GM20431 (cell line): ENCODE measurements around the gene TBC1D3G.
"Not testable (repeated sequence)": the region's sequence is repeated elsewhere in the genome, so short reads cannot be mapped to it uniquely, and the experiment has no call there.

Experiments
- in situ Hi-C: fragments of 300-500 bp; cut with MseI, MboI; formaldehyde crosslinking; loops from one replicate; pipeline ENCODE4 v1.15.0; 2020; ENCODE audit warnings: low sequenced_read_pairs; ENCODE audit not compliant: unreplicated experiment

The TBC1D3G gene

DNA sequence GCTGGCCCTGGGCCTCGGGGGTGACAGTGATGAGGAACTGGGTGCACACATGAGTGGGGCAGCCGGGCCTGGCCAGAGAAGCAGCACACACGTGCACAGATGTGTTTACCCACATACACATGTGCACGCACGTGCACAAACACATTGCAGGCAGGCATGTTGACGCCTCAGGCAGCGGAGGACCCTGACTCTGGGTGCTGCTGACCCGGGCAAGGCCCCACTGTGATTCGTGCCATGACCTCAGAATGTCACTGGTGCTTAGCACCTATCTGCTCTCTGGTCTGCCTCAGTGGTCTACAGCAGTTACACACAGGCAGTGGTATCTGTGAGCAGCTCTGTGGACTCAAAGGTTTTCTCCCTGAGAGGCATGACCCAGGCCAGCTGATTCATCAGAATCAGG, at the start of gene TBC1D3G:
TSS of gene TBC1D3G (plus strand) at position 301 of the 400 bp plus-strand sequence. CDS start 1,528 bp downstream, outside the sequence.
- in situ Hi-C loops, result not testable (repeated sequence)

DNA sequence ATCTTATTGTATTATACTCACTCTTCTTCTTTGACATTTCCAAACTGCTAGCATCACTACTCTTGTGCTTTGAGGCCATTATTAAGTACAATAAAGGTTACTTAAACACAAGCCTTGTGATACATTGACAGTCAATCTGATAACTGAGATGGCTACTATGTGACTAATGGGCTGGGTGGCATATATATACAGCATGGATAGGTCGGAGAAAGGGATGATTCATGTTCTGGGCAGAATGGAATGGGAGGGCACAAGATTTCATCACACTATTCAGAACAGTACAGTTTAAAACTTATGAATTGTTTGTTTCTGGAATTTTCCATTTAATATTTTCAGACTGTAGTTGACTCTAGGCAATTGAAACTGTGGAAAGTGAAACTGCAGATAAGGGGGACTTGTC, 40.4 kb upstream of the TBC1D3G start:
- in situ Hi-C loops, result not testable (repeated sequence)

DNA sequence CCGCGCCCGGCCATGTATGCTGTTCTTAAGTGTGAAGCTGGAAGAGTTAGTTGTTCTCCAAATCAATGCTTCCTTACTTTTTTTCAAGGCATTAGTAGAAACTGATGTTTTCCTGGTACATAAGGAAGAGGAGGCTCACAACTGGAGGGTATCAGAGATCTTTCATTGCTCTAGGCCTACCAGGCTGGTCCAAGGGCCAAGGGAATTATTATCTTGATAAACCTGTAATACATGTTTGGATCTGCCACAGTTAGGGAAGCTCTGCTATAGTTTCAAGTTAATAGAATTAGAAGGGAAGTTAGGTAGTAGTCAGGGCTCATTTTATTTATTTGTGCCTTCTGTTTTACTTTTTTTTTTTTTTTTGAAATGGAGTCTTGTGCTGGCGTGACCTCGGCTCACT, 39.5 kb upstream of the TBC1D3G start:
- in situ Hi-C loops, result not testable (repeated sequence)

DNA sequence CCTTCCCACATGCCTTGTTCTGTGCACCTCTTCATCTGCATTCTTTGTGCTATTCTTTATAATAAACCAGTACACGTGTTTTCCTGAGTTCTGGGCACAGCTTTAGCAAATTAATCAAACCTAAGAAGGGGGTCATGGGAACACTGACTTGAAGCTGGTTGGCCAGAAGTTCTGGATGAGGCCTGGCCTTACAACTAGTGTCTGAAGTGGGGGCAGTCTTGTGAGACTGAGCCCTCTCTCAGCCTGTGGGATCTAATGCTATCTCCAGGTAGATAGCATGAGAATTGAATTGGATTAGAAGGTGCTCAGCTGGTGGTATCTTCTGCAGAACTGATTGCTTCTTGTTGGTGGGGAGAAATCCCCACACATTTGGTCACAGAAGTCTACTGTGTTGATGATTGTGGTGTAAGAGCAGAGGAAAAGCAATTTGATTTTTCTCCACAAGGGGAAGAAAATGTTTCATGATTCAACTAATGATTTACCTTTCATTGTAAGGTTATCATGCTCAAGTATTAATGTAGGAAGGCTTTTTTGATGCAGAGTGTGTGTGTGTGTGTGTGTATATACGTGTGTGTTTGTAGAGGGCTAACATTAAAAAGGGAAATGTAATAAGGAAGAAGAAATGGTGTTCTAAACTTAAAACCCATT, 33.6 kb upstream of the TBC1D3G start:
- in situ Hi-C loops, result not testable (repeated sequence)

DNA sequence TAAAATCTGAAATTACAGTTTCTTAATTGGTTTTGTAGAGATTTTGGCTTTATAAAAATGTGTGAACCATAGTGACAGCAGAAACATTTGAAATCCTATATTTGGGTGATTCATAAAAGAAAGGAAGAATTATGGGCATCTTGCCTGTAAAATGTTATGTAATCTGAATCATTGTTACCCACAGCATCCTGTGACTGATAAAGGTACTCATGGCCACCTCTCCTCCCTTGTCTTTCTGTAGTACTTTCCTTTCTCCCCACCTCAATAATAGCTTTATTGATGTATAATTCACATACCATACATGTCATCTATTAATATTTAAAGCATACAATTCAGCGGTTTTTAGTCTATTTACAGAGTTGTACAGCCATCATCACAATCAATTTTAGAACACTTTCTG, 28.5 kb upstream of the TBC1D3G start:
- in situ Hi-C loops, result not testable (repeated sequence)

DNA sequence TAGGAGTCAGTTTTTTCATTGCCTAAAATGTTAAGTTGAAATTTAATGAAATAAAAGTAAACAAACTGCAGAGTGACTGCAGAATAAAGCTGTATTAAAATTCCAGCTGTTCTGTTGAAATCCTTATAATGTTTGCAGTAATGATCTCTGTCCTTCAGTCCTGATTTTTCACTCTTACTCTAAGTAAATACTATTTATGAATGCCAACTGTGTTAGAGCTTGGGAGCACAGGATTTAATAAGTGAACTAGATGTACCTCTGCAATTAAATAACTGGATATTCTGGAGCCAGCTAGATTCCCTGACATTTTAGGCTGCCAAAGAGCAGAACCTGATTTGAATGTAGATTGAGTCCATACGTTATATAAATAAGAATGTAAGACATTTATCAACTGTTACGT, 7.9 kb upstream of the TBC1D3G start:
- in situ Hi-C loops, result not testable (repeated sequence)

DNA sequence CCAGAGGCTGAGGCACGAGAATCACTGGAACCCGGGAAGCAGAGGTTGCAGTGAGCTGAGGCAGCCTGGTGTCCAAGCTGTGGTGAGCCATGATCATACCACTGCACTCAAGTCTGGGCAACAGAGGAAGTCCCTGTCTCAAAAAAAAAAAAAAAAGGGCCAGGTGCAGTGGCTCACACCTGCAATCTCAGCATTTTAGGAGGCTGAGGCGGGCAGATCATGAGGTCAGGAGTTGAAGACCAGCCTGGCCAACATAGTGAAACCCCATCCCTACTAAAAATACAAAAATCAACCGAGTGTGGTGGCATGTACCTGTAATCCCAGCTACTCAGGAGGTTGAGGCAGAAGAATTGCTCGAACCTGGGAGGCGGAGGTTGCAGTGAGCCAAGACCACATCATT, 38.8 kb downstream of the TBC1D3G start:
- in situ Hi-C loops, result not testable (repeated sequence)

DNA sequence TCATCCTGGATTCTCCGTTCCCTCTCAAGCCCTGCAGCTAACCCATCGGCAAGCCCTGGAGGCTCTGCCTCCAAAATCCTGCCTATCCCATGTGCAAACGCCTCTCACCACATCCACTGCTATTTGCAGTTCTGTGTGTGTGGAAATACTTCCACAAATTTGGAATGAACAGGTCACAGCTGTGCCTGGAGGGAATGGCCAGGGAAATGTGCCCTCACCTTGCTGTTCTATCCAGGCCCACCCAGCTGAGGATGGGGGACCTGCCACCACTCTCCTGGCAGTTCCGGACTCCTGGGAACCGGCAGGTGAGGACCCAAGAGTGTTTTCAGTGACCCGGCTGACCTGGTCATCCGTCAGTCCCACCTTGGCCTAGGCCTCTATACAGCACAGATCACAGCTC, 52.3 kb downstream of the TBC1D3G start:
- in situ Hi-C loops, result not testable (repeated sequence)
